Measurements from ENCODE around the gene URB1. TPM values are rescaled to one million over a fixed set of nuclear protein-coding genes. Genes with fewer than 3 reads are reported as not detected.
A peak's percentile ranks its signal among the peaks of the same experiment; 100 is the strongest.

Gene URB1
- total and polyA plus RNA-seq, 9 of the 15 experiments (the other 6 are each of a cell fraction or from before 2014, with no cell fraction given): 0.97 to 53.6 (median 21.5) TPM

DNA sequence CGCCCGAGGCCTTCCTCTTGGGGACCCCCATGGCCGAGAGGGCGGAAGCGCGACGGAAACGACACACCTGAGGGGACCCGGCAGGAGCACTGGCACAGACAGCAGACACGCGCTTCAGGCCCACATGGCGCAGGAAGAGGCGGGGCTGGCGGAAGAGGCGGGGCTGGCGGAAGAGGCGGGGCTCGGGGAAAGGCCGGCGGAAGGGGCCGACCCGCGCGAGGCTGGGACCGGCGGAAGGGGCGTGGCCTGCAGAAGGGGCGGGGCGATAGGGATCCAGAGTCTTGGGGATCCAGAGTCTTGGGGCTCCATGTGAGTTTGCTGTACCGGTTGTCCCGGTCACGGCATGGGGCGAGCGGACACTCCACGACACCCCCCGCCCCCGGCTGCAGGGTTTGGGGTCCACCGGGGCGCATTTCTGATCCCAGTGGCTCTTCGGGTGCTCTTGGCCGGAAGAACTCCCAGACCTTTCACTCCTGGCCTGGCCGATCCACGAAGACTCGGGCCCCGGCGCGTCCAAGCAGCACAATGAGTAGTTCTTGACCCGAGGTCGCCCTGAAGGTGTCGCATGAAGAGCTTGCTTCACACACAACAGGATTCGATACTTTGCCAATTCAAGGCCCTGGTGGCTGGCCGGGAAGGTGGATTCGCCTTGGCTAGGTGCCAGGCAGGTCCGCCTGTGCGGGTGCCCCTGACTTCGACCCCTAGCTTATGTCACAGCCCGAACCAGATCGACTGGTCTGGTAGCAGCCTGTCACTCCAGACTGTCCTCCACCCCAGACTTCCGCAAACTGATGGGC lies at the start of gene URB1 (continued):
- TF ChIP-seq, protein P1, sequence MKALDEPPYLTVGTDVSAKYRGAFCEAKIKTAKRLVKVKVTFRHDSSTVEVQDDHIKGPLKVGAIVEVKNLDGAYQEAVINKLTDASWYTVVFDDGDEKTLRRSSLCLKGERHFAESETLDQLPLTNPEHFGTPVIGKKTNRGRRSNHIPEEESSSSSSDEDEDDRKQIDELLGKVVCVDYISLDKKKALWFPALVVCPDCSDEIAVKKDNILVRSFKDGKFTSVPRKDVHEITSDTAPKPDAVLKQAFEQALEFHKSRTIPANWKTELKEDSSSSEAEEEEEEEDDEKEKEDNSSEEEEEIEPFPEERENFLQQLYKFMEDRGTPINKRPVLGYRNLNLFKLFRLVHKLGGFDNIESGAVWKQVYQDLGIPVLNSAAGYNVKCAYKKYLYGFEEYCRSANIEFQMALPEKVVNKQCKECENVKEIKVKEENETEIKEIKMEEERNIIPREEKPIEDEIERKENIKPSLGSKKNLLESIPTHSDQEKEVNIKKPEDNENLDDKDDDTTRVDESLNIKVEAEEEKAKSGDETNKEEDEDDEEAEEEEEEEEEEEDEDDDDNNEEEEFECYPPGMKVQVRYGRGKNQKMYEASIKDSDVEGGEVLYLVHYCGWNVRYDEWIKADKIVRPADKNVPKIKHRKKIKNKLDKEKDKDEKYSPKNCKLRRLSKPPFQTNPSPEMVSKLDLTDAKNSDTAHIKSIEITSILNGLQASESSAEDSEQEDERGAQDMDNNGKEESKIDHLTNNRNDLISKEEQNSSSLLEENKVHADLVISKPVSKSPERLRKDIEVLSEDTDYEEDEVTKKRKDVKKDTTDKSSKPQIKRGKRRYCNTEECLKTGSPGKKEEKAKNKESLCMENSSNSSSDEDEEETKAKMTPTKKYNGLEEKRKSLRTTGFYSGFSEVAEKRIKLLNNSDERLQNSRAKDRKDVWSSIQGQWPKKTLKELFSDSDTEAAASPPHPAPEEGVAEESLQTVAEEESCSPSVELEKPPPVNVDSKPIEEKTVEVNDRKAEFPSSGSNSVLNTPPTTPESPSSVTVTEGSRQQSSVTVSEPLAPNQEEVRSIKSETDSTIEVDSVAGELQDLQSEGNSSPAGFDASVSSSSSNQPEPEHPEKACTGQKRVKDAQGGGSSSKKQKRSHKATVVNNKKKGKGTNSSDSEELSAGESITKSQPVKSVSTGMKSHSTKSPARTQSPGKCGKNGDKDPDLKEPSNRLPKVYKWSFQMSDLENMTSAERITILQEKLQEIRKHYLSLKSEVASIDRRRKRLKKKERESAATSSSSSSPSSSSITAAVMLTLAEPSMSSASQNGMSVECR (CRISPR knock-in tag; IDR thresholded peaks at IDR 0.05): peak; percentile 98
- TF ChIP-seq ZBTB7A (IDR thresholded peaks at IDR 0.05; ENCODE audit: borderline replicate concordance, control insufficient read depth, low read depth, low read length): 0 out of 2 replicates have a peak, but pooled peaks have one; percentile 37
- peak; percentile 36; the same call in 1 of the 2 replicates for TF ChIP-seq XRCC5 (IDR thresholded peaks at IDR 0.05; ENCODE audit: low read depth, low read length)
- peak; percentile 25 for TF ChIP-seq RBBP5 (IDR thresholded peaks at IDR 0.05; ENCODE audit: borderline replicate concordance, insufficient read depth, low read length, poor library complexity, severe bottlenecking)
- TF ChIP-seq, protein P2, sequence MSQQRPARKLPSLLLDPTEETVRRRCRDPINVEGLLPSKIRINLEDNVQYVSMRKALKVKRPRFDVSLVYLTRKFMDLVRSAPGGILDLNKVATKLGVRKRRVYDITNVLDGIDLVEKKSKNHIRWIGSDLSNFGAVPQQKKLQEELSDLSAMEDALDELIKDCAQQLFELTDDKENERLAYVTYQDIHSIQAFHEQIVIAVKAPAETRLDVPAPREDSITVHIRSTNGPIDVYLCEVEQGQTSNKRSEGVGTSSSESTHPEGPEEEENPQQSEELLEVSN (IDR thresholded peaks at IDR 0.05; ENCODE audit: borderline replicate concordance in 1 of 2, extremely low read depth in 1 of 2, insufficient read depth in 1 of 2, insufficient read length in 1 of 2, low read depth in 1 of 2, low read length in 1 of 2, poor library complexity in 1 of 2, severe bottlenecking in 1 of 2): peak; percentile 62 to 67
- peak; percentile 96 for TF ChIP-seq POLR2G (IDR thresholded peaks at IDR 0.05; ENCODE audit: low read depth, low read length)
- TF ChIP-seq ARNT (IDR thresholded peaks at IDR 0.05): 0 out of 4 replicates have a peak, but pooled peaks of 1 of the 2 experiments have one; percentile 5
- TF ChIP-seq ZKSCAN8 (CRISPR knock-in tag; IDR thresholded peaks at IDR 0.05): no peak
- TF ChIP-seq SMARCA4 (IDR thresholded peaks at IDR 0.05): peak; percentile 50; the same call in 1 of the 2 replicates
- TF ChIP-seq NFIX (CRISPR knock-in tag; IDR thresholded peaks at IDR 0.05; ENCODE audit: low read depth): peak; percentile 84
- TF ChIP-seq TGIF2 (CRISPR knock-in tag; IDR thresholded peaks at IDR 0.05): no peak
- TF ChIP-seq, protein P3, sequence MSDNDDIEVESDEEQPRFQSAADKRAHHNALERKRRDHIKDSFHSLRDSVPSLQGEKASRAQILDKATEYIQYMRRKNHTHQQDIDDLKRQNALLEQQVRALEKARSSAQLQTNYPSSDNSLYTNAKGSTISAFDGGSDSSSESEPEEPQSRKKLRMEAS (CRISPR knock-in tag; IDR thresholded peaks at IDR 0.05): peak; percentile 98
- TF ChIP-seq CBFA2T3 (IDR thresholded peaks at IDR 0.05): no peak
- TF ChIP-seq NFIC (IDR thresholded peaks at IDR 0.05): peak; percentile 99
- TF ChIP-seq, protein P4, sequence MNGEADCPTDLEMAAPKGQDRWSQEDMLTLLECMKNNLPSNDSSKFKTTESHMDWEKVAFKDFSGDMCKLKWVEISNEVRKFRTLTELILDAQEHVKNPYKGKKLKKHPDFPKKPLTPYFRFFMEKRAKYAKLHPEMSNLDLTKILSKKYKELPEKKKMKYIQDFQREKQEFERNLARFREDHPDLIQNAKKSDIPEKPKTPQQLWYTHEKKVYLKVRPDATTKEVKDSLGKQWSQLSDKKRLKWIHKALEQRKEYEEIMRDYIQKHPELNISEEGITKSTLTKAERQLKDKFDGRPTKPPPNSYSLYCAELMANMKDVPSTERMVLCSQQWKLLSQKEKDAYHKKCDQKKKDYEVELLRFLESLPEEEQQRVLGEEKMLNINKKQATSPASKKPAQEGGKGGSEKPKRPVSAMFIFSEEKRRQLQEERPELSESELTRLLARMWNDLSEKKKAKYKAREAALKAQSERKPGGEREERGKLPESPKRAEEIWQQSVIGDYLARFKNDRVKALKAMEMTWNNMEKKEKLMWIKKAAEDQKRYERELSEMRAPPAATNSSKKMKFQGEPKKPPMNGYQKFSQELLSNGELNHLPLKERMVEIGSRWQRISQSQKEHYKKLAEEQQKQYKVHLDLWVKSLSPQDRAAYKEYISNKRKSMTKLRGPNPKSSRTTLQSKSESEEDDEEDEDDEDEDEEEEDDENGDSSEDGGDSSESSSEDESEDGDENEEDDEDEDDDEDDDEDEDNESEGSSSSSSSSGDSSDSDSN (IDR thresholded peaks at IDR 0.05; ENCODE audit: borderline replicate concordance in 1 of 2, low read depth in 2 of 2, low read length in 2 of 2): 0 out of 4 replicates have a peak, but pooled peaks have one; percentile 39 to 40
- TF ChIP-seq ZNF445 (CRISPR knock-in tag; IDR thresholded peaks at IDR 0.05; ENCODE audit: low read depth): no peak
